Mesenchymal stem cell (in vitro differentiated cells and primary cell): Measurements from ENCODE around the gene EPHB4.

Experiments
- DNase-seq: peaks from one replicate; pipeline ENCODE4 v3.0.0-alpha.2; 2013
- H2AFZ ChIP-seq: one replicate; pipeline ENCODE4 v1.6.1; 2013; ENCODE audit warnings: low read depth, mild to moderate bottlenecking, control low read depth, inconsistent platforms, low read length, moderate library complexity
- H2AK5ac ChIP-seq: 2 replicates; pipeline ENCODE4 v1.6.1; 2013; ENCODE audit warnings: low read length, moderate library complexity, mild to moderate bottlenecking, inconsistent platforms; ENCODE audit not compliant: severe bottlenecking
- H2BK120ac ChIP-seq: one replicate; pipeline ENCODE4 v1.6.1; 2013; ENCODE audit warnings: low read depth, mild to moderate bottlenecking, inconsistent platforms, low read length, moderate library complexity
- H2BK12ac ChIP-seq, 2 experiments: one replicate each; pipeline ENCODE4 v1.6.1; 2013; ENCODE audit warnings: inconsistent platforms in 2 of 2, low read length in 2 of 2, mild to moderate bottlenecking in 2 of 2, moderate library complexity in 2 of 2, control low read depth in 1 of 2
- H2BK15ac ChIP-seq: one replicate; pipeline ENCODE4 v1.6.1; 2013; ENCODE audit warnings: mild to moderate bottlenecking, low read depth, inconsistent platforms; ENCODE audit not compliant: poor library complexity, severe bottlenecking
- H2BK5ac ChIP-seq: 2 replicates; pipeline ENCODE4 v1.6.1; 2013; ENCODE audit warnings: low read depth, mild to moderate bottlenecking, low read length, control low read depth, inconsistent platforms; ENCODE audit not compliant: poor library complexity, severe bottlenecking
- H3K14ac ChIP-seq, 2 experiments: one replicate each; pipeline ENCODE4 v1.6.1; 2013; ENCODE audit warnings: inconsistent platforms in 2 of 2, low read length in 2 of 2, control low read depth in 1 of 2, mild to moderate bottlenecking in 1 of 2, moderate library complexity in 1 of 2
- H3K18ac ChIP-seq, 2 experiments: one replicate each; pipeline ENCODE4 v1.6.1; 2013; ENCODE audit warnings: inconsistent platforms in 2 of 2, low read length in 2 of 2, control low read depth in 1 of 2, low read depth in 1 of 2, mild to moderate bottlenecking in 1 of 2
- H3K23ac ChIP-seq, 2 experiments: one replicate each; pipeline ENCODE4 v1.6.1; 2013; ENCODE audit warnings: inconsistent platforms in 2 of 2, low read length in 2 of 2, mild to moderate bottlenecking in 2 of 2, moderate library complexity in 2 of 2, control low read depth in 1 of 2
- H3K27ac ChIP-seq: 2 replicates; pipeline ENCODE4 v1.5.1; 2013; ENCODE audit warnings: mild to moderate bottlenecking, moderate library complexity, low read length, control low read depth, inconsistent platforms; ENCODE audit not compliant: poor library complexity, severe bottlenecking
- H3K27me3 ChIP-seq, 2 experiments: 2 replicates each; pipeline versions ENCODE4 v1.6.1 to v1.7.0; 2013; ENCODE audit warnings: low read length in 2 of 2, mild to moderate bottlenecking in 2 of 2, moderate library complexity in 2 of 2, control low read depth in 1 of 2, inconsistent platforms in 1 of 2; ENCODE audit not compliant: control insufficient read depth in 1 of 2, insufficient read depth in 1 of 2
- H3K36me3 ChIP-seq, 2 experiments: 2 replicates each; pipeline versions ENCODE4 v1.6.1 to v1.7.0; 2013; ENCODE audit warnings: low read length in 2 of 2, control low read depth in 1 of 2, inconsistent platforms in 1 of 2, low read depth in 1 of 2, mild to moderate bottlenecking in 1 of 2; ENCODE audit not compliant: insufficient read depth in 2 of 2, control insufficient read depth in 1 of 2
- H3K4ac ChIP-seq, 2 experiments: one replicate each; pipeline ENCODE4 v1.6.1; 2013; ENCODE audit warnings: inconsistent platforms in 2 of 2, low read length in 2 of 2, mild to moderate bottlenecking in 2 of 2, moderate library complexity in 2 of 2, control low read depth in 1 of 2, low read depth in 1 of 2
- H3K4me1 ChIP-seq: 2 replicates; pipeline ENCODE4 v1.6.1; 2013; ENCODE audit warnings: low read depth, low read length, control low read depth; ENCODE audit not compliant: control insufficient read depth, insufficient read depth
- H3K4me2 ChIP-seq: 2 replicates; pipeline ENCODE4 v1.6.1; 2013; ENCODE audit warnings: low read length, mild to moderate bottlenecking, inconsistent platforms; ENCODE audit not compliant: poor library complexity, severe bottlenecking
- H3K4me3 ChIP-seq, 2 experiments: 2 replicates each; pipeline versions ENCODE4 v1.5.1 to v1.7.0; 2013; ENCODE audit warnings: low read length in 2 of 2, mild to moderate bottlenecking in 2 of 2, control low read depth in 1 of 2, low read depth in 1 of 2; ENCODE audit not compliant: insufficient read depth in 1 of 2
- H3K79me1 ChIP-seq: replicated peaks from 2 replicates; pipeline ENCODE4 v1.6.1; 2013; ENCODE audit warnings: mild to moderate bottlenecking, control low read depth, low read length, inconsistent platforms; ENCODE audit not compliant: poor library complexity, severe bottlenecking
- H3K9ac ChIP-seq: 2 replicates; pipeline ENCODE4 v1.7.0; 2013; ENCODE audit warnings: mild to moderate bottlenecking, low read length, moderate library complexity
- H3K9me3 ChIP-seq: 2 replicates; pipeline ENCODE4 v1.7.0; 2013; ENCODE audit warnings: mild to moderate bottlenecking, low read length; ENCODE audit not compliant: control insufficient read depth
- H4K8ac ChIP-seq: one replicate; pipeline ENCODE4 v1.6.1; 2013; ENCODE audit warnings: inconsistent platforms, mild to moderate bottlenecking, low read length, moderate library complexity
- H4K91ac ChIP-seq: one replicate; pipeline ENCODE4 v1.6.1; 2013; ENCODE audit warnings: mild to moderate bottlenecking, low read length, inconsistent platforms
- WGBS: methylation state at CpG from one replicate; pipeline ENCODE4 v1.1.7; 2013; ENCODE audit warnings: mixed read lengths; 5-methylcytosine and 5-hydroxymethylcytosine counted together

EPHB4 gene

DNA sequence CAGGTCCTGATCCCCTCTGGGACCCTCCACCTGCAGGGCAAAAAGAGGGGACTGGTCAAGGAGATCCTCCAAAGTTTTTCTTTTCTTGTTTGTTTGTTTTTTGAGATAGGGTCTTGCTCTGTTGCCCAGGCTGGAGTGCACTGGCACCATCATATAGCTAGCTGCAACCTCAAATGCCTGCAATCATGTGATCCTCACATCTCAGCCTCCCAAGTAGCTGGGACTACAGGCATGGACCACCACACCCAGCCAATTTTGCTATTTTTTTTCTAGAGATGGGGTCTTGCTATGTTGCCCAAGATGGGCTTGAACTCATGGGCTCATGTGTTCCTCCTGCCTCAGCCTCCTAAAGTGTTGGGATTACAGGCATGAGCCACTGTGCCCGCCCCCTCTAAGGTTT, 41.0 kb downstream of the EPHB4 start:
- no peak overlapping the region for H2BK15ac ChIP-seq
- no peak overlapping the region for H3K4ac ChIP-seq
- no peaks in the 10 kb centered on the region for H3K4me1 ChIP-seq
- H3K4me3 ChIP-seq = no peak overlapping the region
- 71% methylated on average over 1 of the region's 1 CpG for WGBS
- H2BK5ac ChIP-seq = no peak overlapping the region
- no peak overlapping the region for H2AK5ac ChIP-seq
- H3K36me3 ChIP-seq = no peaks in the 10 kb centered on the region
- no peak overlapping the region for H2BK120ac ChIP-seq
- H3K23ac ChIP-seq = no peak overlapping the region
- no peak overlapping the region for H2AFZ ChIP-seq
- H2BK12ac ChIP-seq = no peak overlapping the region
- no peaks in the 10 kb centered on the region for H3K9me3 ChIP-seq
- peaks cover 4 to 34% of the 10 kb centered on the region in 2 experiments for H3K27me3 ChIP-seq
- no peak overlapping the region for H4K8ac ChIP-seq
- H3K79me1 ChIP-seq = no peaks in the 10 kb centered on the region
- no peak for DNase-seq
- no peak overlapping the region for H3K14ac ChIP-seq
- no peak overlapping the region for H3K18ac ChIP-seq
- no peak overlapping the region for H4K91ac ChIP-seq
- H3K9ac ChIP-seq = no peak overlapping the region
- no peak overlapping the region for H3K4me2 ChIP-seq
- H3K27ac ChIP-seq = no peak overlapping the region

DNA sequence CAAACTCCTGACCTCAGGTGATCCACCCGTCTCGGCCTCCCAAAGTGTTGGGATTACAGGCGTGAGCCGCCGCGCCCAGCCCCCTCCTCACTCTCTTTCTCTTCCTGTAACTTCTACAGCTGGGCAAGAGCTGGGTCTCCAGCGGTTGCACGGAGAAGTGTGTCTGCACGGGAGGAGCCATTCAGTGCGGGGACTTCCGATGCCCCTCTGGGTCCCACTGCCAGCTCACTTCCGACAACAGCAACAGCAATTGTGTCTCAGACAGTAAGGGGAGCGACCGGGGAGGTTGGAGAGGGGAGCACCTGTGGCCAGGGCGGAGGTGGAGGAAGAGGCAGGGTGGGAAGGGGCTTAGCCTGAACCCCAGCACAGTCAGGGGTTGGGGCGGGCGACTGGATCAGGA, 41.4 kb downstream of the EPHB4 start:
- H3K79me1 ChIP-seq = no peaks in the 10 kb centered on the region
- no peak overlapping the region for H3K9ac ChIP-seq
- no peaks in the 10 kb centered on the region for H3K36me3 ChIP-seq
- H2AFZ ChIP-seq = no peak overlapping the region
- no peak overlapping the region for H4K91ac ChIP-seq
- H2BK12ac ChIP-seq = no peak overlapping the region
- H3K4me1 ChIP-seq = no peaks in the 10 kb centered on the region
- H3K18ac ChIP-seq = no peak overlapping the region
- no peak overlapping the region for H3K23ac ChIP-seq
- H3K4ac ChIP-seq = no peak overlapping the region
- no peak overlapping the region for H2BK120ac ChIP-seq
- no peak for DNase-seq
- H3K4me3 ChIP-seq = no peak overlapping the region
- H3K27me3 ChIP-seq = peaks cover 4 to 33% of the 10 kb centered on the region in 2 experiments
- H3K27ac ChIP-seq = no peak overlapping the region
- no peak overlapping the region for H2BK5ac ChIP-seq
- no peak overlapping the region for H2BK15ac ChIP-seq
- no peaks in the 10 kb centered on the region for H3K9me3 ChIP-seq
- no peak overlapping the region for H3K14ac ChIP-seq
- no peak overlapping the region for H3K4me2 ChIP-seq
- no peak overlapping the region for H4K8ac ChIP-seq
- H2AK5ac ChIP-seq = no peak overlapping the region
- 74% methylated on average over 17 of the region's 17 CpGs for WGBS

DNA sequence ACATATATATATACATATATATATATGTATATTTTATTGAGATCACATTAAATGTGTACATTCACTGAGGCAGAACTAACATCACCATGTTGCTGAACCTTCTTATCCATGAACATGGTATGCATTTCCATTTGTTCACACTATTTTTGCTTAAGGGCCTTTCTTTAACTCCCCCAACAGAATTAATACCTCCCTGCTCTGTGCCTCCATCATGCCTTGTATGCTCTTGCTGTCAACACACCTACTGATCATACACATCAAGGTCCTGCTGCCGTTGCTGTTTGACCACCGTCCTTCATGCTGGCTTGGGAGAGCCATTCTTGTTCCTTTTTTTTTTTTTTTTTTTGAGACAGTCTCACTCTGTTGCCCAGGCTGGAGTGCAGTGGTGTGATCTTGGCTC, 43.5 kb downstream of the EPHB4 start:
- 94% methylated on average over 2 of the region's 2 CpGs for WGBS
- no peaks in the 10 kb centered on the region for H3K4me1 ChIP-seq
- H2AK5ac ChIP-seq = no peak overlapping the region
- no peak overlapping the region for H3K23ac ChIP-seq
- no peaks in the 10 kb centered on the region for H3K36me3 ChIP-seq
- H3K79me1 ChIP-seq = no peaks in the 10 kb centered on the region
- H3K4ac ChIP-seq = no peak overlapping the region
- no peak overlapping the region for H3K4me3 ChIP-seq
- H3K27me3 ChIP-seq = peaks cover 9 to 38% of the 10 kb centered on the region in 2 experiments
- no peak overlapping the region for H3K9ac ChIP-seq
- no peak overlapping the region for H2BK120ac ChIP-seq
- no peak overlapping the region for H4K8ac ChIP-seq
- H3K27ac ChIP-seq = no peak overlapping the region
- no peak overlapping the region for H2AFZ ChIP-seq
- no peak overlapping the region for H2BK5ac ChIP-seq
- H4K91ac ChIP-seq = no peak overlapping the region
- H2BK12ac ChIP-seq = no peak overlapping the region
- H3K4me2 ChIP-seq = no peak overlapping the region
- no peak overlapping the region for H2BK15ac ChIP-seq
- H3K9me3 ChIP-seq = no peaks in the 10 kb centered on the region
- no peak overlapping the region for H3K14ac ChIP-seq
- H3K18ac ChIP-seq = no peak overlapping the region
- no peak for DNase-seq

DNA sequence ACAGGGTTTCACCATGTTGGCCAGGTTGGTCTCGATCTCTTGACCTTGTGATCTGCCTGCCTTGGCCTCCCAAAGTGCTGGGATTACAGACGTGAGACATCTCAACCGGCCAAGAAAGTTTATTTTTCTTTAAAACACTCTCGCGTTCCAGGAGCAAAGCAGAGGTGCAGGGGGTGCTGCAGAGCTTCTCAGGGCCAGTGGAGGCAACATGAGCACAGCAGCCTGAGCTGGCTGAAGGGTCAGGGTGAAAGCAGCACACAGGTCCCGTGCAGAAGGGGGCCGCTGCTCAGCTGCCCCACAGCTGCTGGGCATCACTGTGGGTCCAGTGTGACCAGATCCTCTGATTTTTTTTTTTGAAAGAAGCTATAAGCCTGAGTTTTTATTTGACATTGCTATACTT, 46.1 kb downstream of the EPHB4 start:
- WGBS = 61% methylated on average over 7 of the region's 7 CpGs
- no peak overlapping the region for H2AK5ac ChIP-seq
- H3K18ac ChIP-seq = no peak overlapping the region
- no peak overlapping the region for H3K14ac ChIP-seq
- no peak overlapping the region for H4K91ac ChIP-seq
- no peak overlapping the region for H2BK120ac ChIP-seq
- H2BK5ac ChIP-seq = no peak overlapping the region
- H3K27me3 ChIP-seq = peaks cover 9 to 32% of the 10 kb centered on the region in 2 experiments
- H4K8ac ChIP-seq = no peak overlapping the region
- no peak for DNase-seq
- H3K9me3 ChIP-seq = no peaks in the 10 kb centered on the region
- H3K4me1 ChIP-seq = no peaks in the 10 kb centered on the region
- no peak overlapping the region for H3K9ac ChIP-seq
- no peak overlapping the region for H3K4ac ChIP-seq
- no peak overlapping the region for H2BK12ac ChIP-seq
- H3K4me3 ChIP-seq = no peak overlapping the region
- H3K23ac ChIP-seq = no peak overlapping the region
- no peak overlapping the region for H2BK15ac ChIP-seq
- no peak overlapping the region for H3K27ac ChIP-seq
- no peaks in the 10 kb centered on the region for H3K79me1 ChIP-seq
- no peak overlapping the region for H2AFZ ChIP-seq
- H3K4me2 ChIP-seq = no peak overlapping the region
- no peaks in the 10 kb centered on the region for H3K36me3 ChIP-seq
